K562 (cell line): ENCODE results near the gene GPR21. TPM values are rescaled to one million over a fixed set of nuclear protein-coding genes. Genes with fewer than 3 reads are reported as not detected.

ENCODE experiments used
- ATAC-seq: fragments of 200-7000 bp; cut with Tn5 transposase; 3 replicates; pipeline ENCODE4 v1.9.1; 2020; ENCODE audit warnings: moderate library complexity
- BruUV-seq: library from RNA; stranded (reverse); fragments of 400-500 nt; replicated peaks from 2 replicates; lab custom pipeline; 2021; lab: Mats Ljungman, UMichigan
- CTCF ChIA-PET: fragments of 300-600 bp; formaldehyde crosslinking; extraction: SDS; loops from one replicate; lab custom pipeline; 2021; ENCODE audit warnings: low intra/inter-chr PET ratio; lab: Yijun Ruan, JAX
- POLR2A ChIA-PET: fragments of 300-600, 350-650 bp; sonication (Branson Sonifier 250); formaldehyde crosslinking; extraction: SDS; loops from one replicate; lab custom pipeline; 2021; ENCODE audit warnings: antibody characterized with exemption, inconsistent platforms; lab: Yijun Ruan, JAX
- DNase-seq, 4 experiments: peaks; one replicate each; pipeline versions ENCODE4 v3.0.0 to v3.0.0-alpha.2; 2011 to 2018; ENCODE audit warnings: low spot score in 3 of 4, mixed read lengths in 3 of 4; ENCODE audit errors: extremely low read depth in 1 of 4
- FAIRE-seq: peaks from 2 replicates; lab custom pipeline; 2011; peaks lifted over from hg19 to GRCh38; lab: Jason Lieb, UNC
- H2AFZ ChIP-seq: 2 replicates; pipeline ENCODE4 v1.6.0; 2011; ENCODE audit warnings: low read depth, low read length, control low read depth, inconsistent platforms
- H3K27ac ChIP-seq: fragments of 200-600 bp; 3 replicates; pipeline ENCODE4 v1.8.0; 2011; ENCODE audit warnings: low read depth, mild to moderate bottlenecking, control low read depth, inconsistent platforms, low read length, moderate library complexity, mixed read lengths; ENCODE audit errors: extremely low read depth
- H3K27me3 ChIP-seq, 2 experiments: fragments of 300-600 bp in 1 of 2; 2 replicates in 1 of 2; 3 replicates in 1 of 2; pipeline versions ENCODE4 v1.6.0 to v1.8.0; 2011; ENCODE audit warnings: inconsistent platforms in 2 of 2, low read length in 2 of 2, mild to moderate bottlenecking in 1 of 2, mixed read lengths in 1 of 2, moderate library complexity in 1 of 2; ENCODE audit not compliant: control insufficient read depth in 2 of 2, insufficient read depth in 2 of 2
- H3K36me3 ChIP-seq: fragments of 300-600 bp; 3 replicates; pipeline ENCODE4 v1.8.0; 2011; ENCODE audit warnings: mild to moderate bottlenecking, low read length, inconsistent platforms; ENCODE audit not compliant: control insufficient read depth, insufficient read depth
- H3K4me1 ChIP-seq, 2 experiments: fragments of 200-600 bp in 1 of 2; replicated peaks in 1 of 2; 2 replicates in 1 of 2; 3 replicates in 1 of 2; pipeline versions ENCODE4 v1.5.1 to v1.8.0; 2011; ENCODE audit warnings: inconsistent platforms in 2 of 2, low read length in 2 of 2, mild to moderate bottlenecking in 1 of 2, mixed read lengths in 1 of 2, moderate library complexity in 1 of 2; ENCODE audit not compliant: control insufficient read depth in 2 of 2, insufficient read depth in 2 of 2
- H3K4me2 ChIP-seq: 2 replicates; pipeline ENCODE4 v1.6.1; 2011; ENCODE audit warnings: low read length, control low read depth, inconsistent platforms, mixed read lengths; ENCODE audit not compliant: insufficient read depth
- H3K4me3 ChIP-seq: fragments of 200-600 bp; sonication (generic), shearing (Covaris generic); 2 replicates; pipeline ENCODE4 v1.5.1; 2016; ENCODE audit warnings: control low read depth, inconsistent platforms
- H3K79me2 ChIP-seq: fragments of 200-600 bp; 3 replicates; pipeline ENCODE4 v1.8.0; 2011; ENCODE audit warnings: low read length, inconsistent platforms; ENCODE audit not compliant: control insufficient read depth, insufficient read depth
- H3K9ac ChIP-seq, 2 experiments: 2 replicates each; pipeline versions ENCODE4 v1.6.0 to v1.6.1; 2011; ENCODE audit warnings: low read depth in 2 of 2, low read length in 2 of 2, control low read depth in 1 of 2, inconsistent platforms in 1 of 2, mild to moderate bottlenecking in 1 of 2, mixed read lengths in 1 of 2; ENCODE audit not compliant: insufficient read depth in 1 of 2
- H3K9me1 ChIP-seq: one replicate; pipeline ENCODE4 v1.6.0; 2011; ENCODE audit warnings: inconsistent platforms, mild to moderate bottlenecking, low read length, moderate library complexity; ENCODE audit not compliant: control insufficient read depth, insufficient read depth
- H3K9me3 ChIP-seq: replicated peaks from 2 replicates; pipeline ENCODE4 v1.5.1; 2011; ENCODE audit warnings: low read depth, low read length, inconsistent platforms; ENCODE audit not compliant: control insufficient read depth, insufficient read depth
- H4K20me1 ChIP-seq: replicated peaks from 2 replicates; pipeline ENCODE4 v1.6.1; 2011; ENCODE audit warnings: low read length, inconsistent platforms, mixed read lengths; ENCODE audit not compliant: control insufficient read depth, insufficient read depth
- ETV1 ChIP-seq: fragments of 450-650 bp; conservative IDR thresholded peaks from 2 replicates; pipeline ENCODE4 v1.6.1; 2016; ENCODE audit warnings: missing genetic modification characterization, control low read depth, low read depth, missing compliant biosample characterization
- TARDBP ChIP-seq: fragments of 450-650 bp; IDR thresholded peaks from 2 replicates; pipeline ENCODE4 v1.6.1; 2016
- U2AF2 ChIP-seq: fragments of 200-400 bp; formaldehyde crosslinking; optimal IDR thresholded peaks from 2 replicates; pipeline ENCODE3; 2017; ENCODE audit warnings: low read depth, mild to moderate bottlenecking, low read length
- ZNF766 ChIP-seq: fragments of 200-800 bp; sonication (Bioruptor generic); conservative IDR thresholded peaks from 2 replicates; pipeline ENCODE4 v1.6.1; 2016; ENCODE audit warnings: missing genetic modification characterization, missing compliant biosample characterization
- WGBS: fragments of 100-300 bp; shearing (Covaris generic); methylation state at CpG from one replicate; pipeline ENCODE4 v1.1.6; 2016; ENCODE audit warnings: low coverage, mixed read lengths; ENCODE audit not compliant: insufficient coverage; ENCODE audit errors: missing lambda C conversion rate; 5-methylcytosine and 5-hydroxymethylcytosine counted together
- in situ Hi-C: fragments of 300-500 bp; cut with MboI; formaldehyde crosslinking; loops from 4 replicates; pipeline ENCODE4 v1.15.0; 2018; ENCODE audit warnings: inconsistent platforms, mixed read lengths
- intact Hi-C: fragments of 100-400 bp; cut with micrococcal nuclease; formaldehyde crosslinking; loops from 2 replicates; pipeline ENCODE4 v1.14.2; 2022
- polyA plus RNA-seq, 8 experiments: library from polyadenylated mRNA; depleted of rRNA in 4 of 8; stranded (reverse) in 5 of 8; unstranded in 3 of 8; fragments of >200 nt; fragmentation: Nextera tagmentation in 2 of 8; fragmentation: Illumina TruSeq in 1 of 8; extraction: Ambion mirVana in 2 of 8; extraction: Trizol in 1 of 8; gene quantifications; 2 replicates each; pipeline versions ENCODE4 v1.2.1 to v1.2.3, GENCODE V29; 2011 to 2014; ENCODE audit warnings: inconsistent platforms in 1 of 8, missing spikeins in 1 of 8
- total RNA-seq, 7 experiments: library from RNA; depleted of rRNA in 6 of 7; stranded (reverse); fragments of >200 nt in 6 of 7; fragmentation: Illumina TruSeq in 2 of 7; extraction: Trizol in 2 of 7; gene quantifications; 2 replicates each; pipeline versions ENCODE4 v1.2.1 to v1.2.3, GENCODE V29; 2011 to 2021; ENCODE audit warnings: low replicate concordance in 1 of 7
- TF ChIP-seq, protein P1 (sequence below), 2 experiments: IDR thresholded peaks in 1 of 2; conservative IDR thresholded peaks in 1 of 2; 2 replicates each; pipeline ENCODE4 v1.6.1; 2016; ENCODE audit warnings: low read depth in 2 of 2, mild to moderate bottlenecking in 1 of 2, missing compliant biosample characterization in 1 of 2, missing genetic modification characterization in 1 of 2, moderate library complexity in 1 of 2

GPR21 gene
- total and polyA plus RNA-seq, 9 of the 15 experiments (the other 6 are each of a cell fraction or from before 2014, with no cell fraction given) = 0.16 to 0.83 (median 0.36) TPM; not detected in 6

DNA sequence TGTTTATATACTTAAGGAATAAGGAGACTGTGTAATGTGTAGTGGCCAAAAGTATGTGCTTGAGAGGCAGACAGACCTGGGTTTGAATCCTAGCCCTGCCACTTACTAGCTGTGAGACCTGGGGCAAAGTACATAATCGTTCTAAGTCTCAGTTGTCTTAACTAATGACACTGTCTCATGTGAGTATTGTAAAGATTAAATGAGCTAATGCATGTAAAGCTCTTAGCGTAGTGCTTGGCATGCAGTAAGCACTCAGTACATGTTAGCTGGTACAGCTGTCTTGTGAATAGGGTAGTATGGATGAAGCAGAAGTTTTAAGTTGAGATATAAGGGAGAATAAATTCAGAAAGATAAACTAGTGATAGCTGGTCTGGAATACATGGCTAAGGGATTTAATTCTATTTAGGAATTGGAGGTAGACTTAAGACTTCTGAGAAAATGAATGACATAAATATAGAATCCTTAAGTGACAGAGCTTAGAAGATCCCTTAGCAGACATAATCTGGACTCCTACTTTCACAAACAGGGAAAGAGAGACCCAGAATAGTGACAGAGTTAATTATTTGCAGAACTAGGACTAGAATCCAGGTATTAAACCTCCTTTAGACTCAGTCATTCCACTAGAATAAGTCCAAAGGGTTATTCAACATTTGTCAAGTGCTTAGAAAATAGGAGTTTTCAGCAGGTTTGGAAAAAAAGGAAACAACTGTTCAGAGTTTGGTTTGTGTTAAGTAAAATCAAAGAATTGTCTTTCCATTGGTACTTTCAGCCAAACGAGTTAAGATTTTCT is 13.1 kb downstream of the GPR21 start:
- POLR2A ChIA-PET = interaction anchor here (0.5 to 1.9 kb wide), 5 partner anchors 10 to 367 kb away, joined by 3 to 5 read pairs (median 3); no protein-coding TSS in a partner anchor
- FAIRE-seq (no peak), ATAC-seq (no peak; the same call in 2 of the 3 replicates), DNase-seq (no peak)
- no peaks in the 10 kb centered on the region for H3K79me2 ChIP-seq
- no peaks in the 10 kb centered on the region for H3K9me3 ChIP-seq
- no TSS peak for BruUV-seq
- no peaks in the 10 kb centered on the region for H3K27me3 ChIP-seq
- TF ChIP-seq U2AF2 (no peak), ETV1 (tag) (no peak), TARDBP (no peak)
- TF ChIP-seq, all 486 proteins: peak for 0
- Histone ChIP-seq H3K9me1 (no peaks in the 10 kb centered on the region), H3K4me1 (no peaks in the 10 kb centered on the region), H3K9ac (no peak overlapping the region), H3K36me3 (no peaks in the 10 kb centered on the region; the same call in 2 of the 3 replicates), H4K20me1 (no peaks in the 10 kb centered on the region), H3K4me3 (no peak overlapping the region), H3K27ac (no peak overlapping the region), H2AFZ (no peak overlapping the region), H3K4me2 (no peak overlapping the region)
- 62% methylated on average over 3 of the region's 3 CpGs for WGBS
- intact Hi-C loops = no loop called here
- in situ Hi-C loops = no loop called here
- CTCF ChIA-PET = no interaction called here

DNA sequence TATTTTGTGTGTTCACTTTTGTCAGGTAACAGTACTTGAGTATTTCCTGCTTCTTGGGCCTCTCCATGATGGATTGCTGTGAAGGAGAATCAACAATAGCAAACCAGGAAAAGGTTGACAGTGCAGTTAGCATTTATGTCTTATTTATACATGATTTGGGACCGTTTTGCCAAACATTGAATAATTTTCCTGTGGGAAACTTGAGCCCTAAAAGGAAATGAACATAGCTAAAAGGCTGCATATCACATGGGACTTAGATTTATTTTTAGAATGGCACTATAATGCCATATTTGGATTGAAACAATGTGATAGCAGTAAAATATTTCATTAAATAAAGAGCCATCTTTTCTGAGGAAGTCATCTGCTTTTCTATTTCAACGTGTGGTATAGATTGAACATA is 15.3 kb downstream of the GPR21 start:
- no peaks in the 10 kb centered on the region for H3K4me1 ChIP-seq
- in situ Hi-C loops = no loop called here
- H3K27me3 ChIP-seq = no peaks in the 10 kb centered on the region
- WGBS = 27% methylated on average over 2 of the region's 2 CpGs
- no peaks in the 10 kb centered on the region for H4K20me1 ChIP-seq
- no peaks in the 10 kb centered on the region for H3K9me3 ChIP-seq
- no peak overlapping the region for H3K27ac ChIP-seq
- FAIRE-seq = no peak
- TF ChIP-seq, protein P1, sequence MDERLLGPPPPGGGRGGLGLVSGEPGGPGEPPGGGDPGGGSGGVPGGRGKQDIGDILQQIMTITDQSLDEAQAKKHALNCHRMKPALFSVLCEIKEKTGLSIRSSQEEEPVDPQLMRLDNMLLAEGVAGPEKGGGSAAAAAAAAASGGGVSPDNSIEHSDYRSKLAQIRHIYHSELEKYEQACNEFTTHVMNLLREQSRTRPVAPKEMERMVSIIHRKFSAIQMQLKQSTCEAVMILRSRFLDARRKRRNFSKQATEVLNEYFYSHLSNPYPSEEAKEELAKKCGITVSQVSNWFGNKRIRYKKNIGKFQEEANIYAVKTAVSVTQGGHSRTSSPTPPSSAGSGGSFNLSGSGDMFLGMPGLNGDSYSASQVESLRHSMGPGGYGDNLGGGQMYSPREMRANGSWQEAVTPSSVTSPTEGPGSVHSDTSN (CRISPR knock-in tag; IDR thresholded peaks at IDR 0.05; ENCODE audit: low read depth) = no peak
- TF ChIP-seq, protein P1 (tag; conservative IDR thresholded peaks at IDR 0.05; ENCODE audit: low read depth) = 0 out of 2 replicates have a peak, but pooled peaks have one; percentile 33
- no peak for TF ChIP-seq ZNF766 (CRISPR knock-in tag)
- no peaks in the 10 kb centered on the region for H3K79me2 ChIP-seq
- H3K4me2 ChIP-seq = no peak overlapping the region
- ChIA-PET POLR2A (interaction anchor here (1.0 to 2.1 kb wide), 2 partner anchors 16 to 46 kb away, joined by 3 to 7 read pairs; no protein-coding TSS in a partner anchor), CTCF (no interaction called here)
- no peaks in the 10 kb centered on the region for H3K9me1 ChIP-seq
- no peak overlapping the region for H3K4me3 ChIP-seq
- no peak for ATAC-seq
- no TSS peak for BruUV-seq
- H3K36me3 ChIP-seq = no peaks in the 10 kb centered on the region; the same call in 2 of the 3 replicates
- no peak overlapping the region for H2AFZ ChIP-seq
- no peak overlapping the region for H3K9ac ChIP-seq
- DNase-seq = no peak
- intact Hi-C loops = no loop called here
